CD4-positive, alpha-beta T cell (primary cell): ENCODE measurements around the gene LPP. TPM values are rescaled to one million over a fixed set of nuclear protein-coding genes. Genes with fewer than 3 reads are reported as not detected.

ENCODE experiments used
- ATAC-seq: fragments of 200-7000 bp; cut with Tn5 transposase; one replicate; pipeline ENCODE4 v1.10.0; 2022; ENCODE audit warnings: mild to moderate bottlenecking; ENCODE audit not compliant: poor library complexity
- CTCF ChIA-PET: fragments of 350-600 bp; sonication (Branson Sonifier 250); formaldehyde crosslinking; loops from one replicate; lab custom pipeline; 2021; ENCODE audit warnings: antibody characterized with exemption, inconsistent platforms; lab: Charles Lee
- POLR2A ChIA-PET: fragments of 350-600 bp; sonication (Branson Sonifier 250); formaldehyde crosslinking; loops from one replicate; lab custom pipeline; 2021; ENCODE audit warnings: antibody characterized with exemption, inconsistent platforms; lab: Charles Lee
- DNase-seq, 14 experiments: peaks; one replicate each; pipeline ENCODE4 v3.0.0-alpha.2; 2013 to 2020; ENCODE audit warnings: mixed read lengths in 2 of 14
- H3K27ac ChIP-seq, 2 donors: one replicate each; pipeline versions ENCODE4 v1.5.1 to v1.7.0; 2013; ENCODE audit warnings: low read length in 2 of 2, low read depth in 1 of 2, mild to moderate bottlenecking in 1 of 2
- H3K27me3 ChIP-seq, 2 experiments: 1 replicate in 1 of 2; 2 replicates in 1 of 2; pipeline versions ENCODE4 v1.6.1 to v1.7.0; 2013; ENCODE audit warnings: low read length in 2 of 2, control low read depth in 1 of 2, mild to moderate bottlenecking in 1 of 2, moderate library complexity in 1 of 2; ENCODE audit not compliant: insufficient read depth in 2 of 2, control insufficient read depth in 1 of 2
- H3K36me3 ChIP-seq: one replicate; pipeline ENCODE4 v1.6.1; 2013; ENCODE audit warnings: low read length, control low read depth; ENCODE audit not compliant: insufficient read depth
- H3K4me1 ChIP-seq: one replicate; pipeline ENCODE4 v1.6.1; 2013; ENCODE audit warnings: low read length, control low read depth; ENCODE audit not compliant: insufficient read depth
- H3K4me3 ChIP-seq: one replicate; pipeline ENCODE4 v1.5.1; 2013; ENCODE audit warnings: mild to moderate bottlenecking, low read length, moderate library complexity
- H3K9me3 ChIP-seq, 2 experiments: 1 replicate in 1 of 2; 2 replicates in 1 of 2; pipeline versions ENCODE4 v1.6.1 to v1.7.0; 2013; ENCODE audit warnings: low read length in 2 of 2, mild to moderate bottlenecking in 2 of 2, control low read depth in 1 of 2, moderate library complexity in 1 of 2; ENCODE audit not compliant: control insufficient read depth in 1 of 2, insufficient read depth in 1 of 2
- H3K27ac Mint-ChIP-seq: one replicate; pipeline ENCODE4 v1.8.0; 2020; ENCODE audit warnings: mixed read lengths
- H3K27me3 Mint-ChIP-seq: one replicate; pipeline ENCODE4 v1.8.0; 2021; ENCODE audit warnings: mixed read lengths
- H3K36me3 Mint-ChIP-seq: one replicate; pipeline ENCODE4 v1.8.0; 2021; ENCODE audit warnings: low read depth, mixed read lengths
- H3K4me1 Mint-ChIP-seq: one replicate; pipeline ENCODE4 v1.8.0; 2021; ENCODE audit warnings: low read depth, mixed read lengths
- H3K4me3 Mint-ChIP-seq: one replicate; pipeline ENCODE4 v1.8.0; 2020; ENCODE audit warnings: mild to moderate bottlenecking, mixed read lengths
- H3K9me3 Mint-ChIP-seq: one replicate; pipeline ENCODE4 v1.8.0; 2020; ENCODE audit warnings: mixed read lengths
- CTCF ChIP-seq: fragments of 200-600 bp; IDR thresholded peaks from one replicate; pipeline ENCODE4 v1.8.0; 2022; ENCODE audit warnings: antibody characterized with exemption, mild to moderate bottlenecking
- intact Hi-C, 2 experiments: fragments of 100-400 bp; cut with DNase I in 1 of 2; cut with micrococcal nuclease in 1 of 2; formaldehyde crosslinking; loops; one replicate each; pipeline versions ENCODE4 v1.15.1 to v1.9.0; 2023 to 2025; cut with DNase I, micrococcal nuclease
- total RNA-seq, 174 experiments: library from RNA in 2 of 174; stranded (reverse) in 2 of 174; gene quantifications; one replicate each; pipeline ENCODE4 v1.2.3 and lab custom pipeline; 2021 to 2026

Gene LPP
- total RNA-seq, 2 experiments from 2014 or later = 45.6 to 45.9 TPM

GRCh38 chr3:188523291-188523690 is 369.3 kb downstream of the LPP start:
- Mint-ChIP-seq H3K27ac (no peak overlapping the region), H3K27me3 (no peaks in the 10 kb centered on the region)

DNA sequence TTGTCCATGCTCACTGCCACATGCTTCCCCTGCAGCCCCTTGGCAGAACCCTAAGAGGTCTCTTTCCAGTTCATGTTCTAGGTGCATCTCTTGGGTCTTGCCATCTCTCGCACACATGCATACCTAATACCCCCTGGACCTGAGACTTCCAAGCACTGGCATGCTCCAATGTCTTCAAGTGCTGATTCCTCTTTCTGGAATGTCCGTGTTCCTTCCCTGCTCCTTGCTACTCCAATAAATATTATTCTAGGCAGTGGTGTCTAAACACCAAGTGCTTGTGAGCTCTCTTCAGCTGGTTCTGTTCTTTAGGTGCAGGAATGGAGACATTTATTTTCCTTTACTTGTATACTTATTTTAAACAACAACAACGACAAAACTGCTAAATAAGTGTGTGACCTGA is 370.1 kb downstream of the LPP start:
- no peak for TF ChIP-seq CTCF
- Histone ChIP-seq H3K4me3 (no peak overlapping the region), H3K4me1 (no peaks in the 10 kb centered on the region), H3K36me3 (peaks cover 7% of the 10 kb centered on the region), H3K27me3 (no peaks in the 10 kb centered on the region), H3K27ac (no peak overlapping the region), H3K9me3 (no peaks in the 10 kb centered on the region)
- ChIA-PET CTCF (interaction anchor here (1.5 kb wide), 1 partner anchor 10 kb away, joined by 5 read pairs; no protein-coding TSS in a partner anchor), POLR2A (no interaction called here)
- Mint-ChIP-seq H3K9me3 (no peaks in the 10 kb centered on the region), H3K27me3 (no peaks in the 10 kb centered on the region), H3K36me3 (peaks cover 48% of the 10 kb centered on the region), H3K27ac (no peak overlapping the region), H3K4me1 (no peaks in the 10 kb centered on the region), H3K4me3 (no peak overlapping the region)
- DNase-seq (no peak), ATAC-seq (no peak)
- intact Hi-C loops = no loop called here

More at GRCh38 chr3:188523291-188523690, 369.3 kb downstream of the LPP start:
- ChIA-PET CTCF (no interaction called here), POLR2A (no interaction called here)
- H3K4me1 ChIP-seq = no peaks in the 10 kb centered on the region
- no peaks in the 10 kb centered on the region for H3K9me3 ChIP-seq
- no peak overlapping the region for H3K4me3 Mint-ChIP-seq
- H3K27ac ChIP-seq = no peak overlapping the region
- no peaks in the 10 kb centered on the region for H3K9me3 Mint-ChIP-seq
- H3K36me3 ChIP-seq = peaks cover 7% of the 10 kb centered on the region
- peaks cover 44% of the 10 kb centered on the region for H3K36me3 Mint-ChIP-seq
- H3K27me3 ChIP-seq = no peaks in the 10 kb centered on the region
- no peak for TF ChIP-seq CTCF
- intact Hi-C loops = no loop called here
- ATAC-seq = no peak
- DNase-seq = no peak
- no peak overlapping the region for H3K4me3 ChIP-seq
- no peaks in the 10 kb centered on the region for H3K4me1 Mint-ChIP-seq

GRCh38 chr3:188526057-188526456 is 372.1 kb downstream of the LPP start:
- Histone ChIP-seq H3K27me3 (no peaks in the 10 kb centered on the region), H3K4me3 (no peak overlapping the region), H3K36me3 (peaks cover 7% of the 10 kb centered on the region), H3K4me1 (no peaks in the 10 kb centered on the region), H3K9me3 (no peaks in the 10 kb centered on the region), H3K27ac (no peak overlapping the region)
- ATAC-seq (no peak), DNase-seq (no peak)
- peaks cover 48% of the 10 kb centered on the region for H3K36me3 Mint-ChIP-seq
- intact Hi-C loops = no loop called here
- TF ChIP-seq CTCF = no peak
- no peaks in the 10 kb centered on the region for H3K27me3 Mint-ChIP-seq
- no peaks in the 10 kb centered on the region for H3K9me3 Mint-ChIP-seq
- ChIA-PET CTCF (interaction anchor here (1.1 kb wide), 1 partner anchor 786 kb away, joined by 3 read pairs; no protein-coding TSS in a partner anchor), POLR2A (no interaction called here)
- H3K4me1 Mint-ChIP-seq = no peaks in the 10 kb centered on the region
- no peak overlapping the region for H3K27ac Mint-ChIP-seq
- H3K4me3 Mint-ChIP-seq = no peak overlapping the region
